Measurements from ENCODE around the gene TRIM72. TPM values are rescaled to one million over a fixed set of nuclear protein-coding genes. Genes with fewer than 3 reads are reported as not detected.

Gene TRIM72
- total and polyA plus RNA-seq, 9 of the 15 experiments (the other 6 are each of a cell fraction or from before 2014, with no cell fraction given) = under 0.01 TPM; not detected in 8

DNA sequence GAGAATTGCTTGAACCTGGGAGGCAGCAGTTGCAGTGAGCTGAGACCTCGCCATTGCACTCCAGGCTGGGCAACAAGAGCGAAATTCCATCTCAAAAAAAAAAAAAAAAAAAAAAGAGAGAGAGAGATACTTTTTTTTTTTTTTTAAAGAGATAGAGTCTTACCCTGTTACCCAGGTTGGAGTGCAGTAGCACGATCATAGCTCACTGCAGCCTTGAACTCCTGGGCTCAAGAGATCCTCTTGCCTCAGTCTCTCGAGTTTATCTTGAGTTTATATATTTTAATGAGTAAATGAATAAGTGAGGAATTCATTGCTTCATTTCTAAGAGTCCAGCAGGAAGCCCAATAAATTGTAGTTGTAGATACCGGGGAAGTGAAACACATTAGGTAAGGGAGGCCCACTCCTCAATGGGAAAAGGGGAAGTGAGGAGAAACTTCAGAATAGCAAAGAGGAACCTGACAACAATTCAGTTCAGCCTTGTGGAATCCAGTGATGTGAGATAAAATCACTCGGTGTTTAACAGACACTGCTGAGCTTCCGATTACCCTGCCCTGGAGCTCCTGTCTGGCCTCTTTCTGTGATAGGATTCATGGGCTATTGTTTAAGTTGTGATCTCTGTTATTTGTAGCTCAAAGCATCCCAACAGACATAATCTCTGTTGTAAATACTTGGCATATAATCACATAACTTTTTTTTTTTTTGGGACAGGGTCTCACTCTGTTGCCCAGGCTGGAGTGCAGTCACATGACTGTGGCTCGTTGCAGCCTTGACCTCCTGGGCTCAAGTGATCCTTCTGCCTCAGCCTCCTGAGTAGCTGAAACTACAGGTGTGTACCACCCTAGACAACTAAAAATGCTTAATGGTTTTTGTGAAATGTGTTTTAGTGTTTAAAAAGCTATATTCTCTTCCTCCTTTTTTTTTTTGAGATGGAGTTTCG lies 30.1 kb downstream of the TRIM72 start (continued):
- TF ChIP-seq, protein P1, sequence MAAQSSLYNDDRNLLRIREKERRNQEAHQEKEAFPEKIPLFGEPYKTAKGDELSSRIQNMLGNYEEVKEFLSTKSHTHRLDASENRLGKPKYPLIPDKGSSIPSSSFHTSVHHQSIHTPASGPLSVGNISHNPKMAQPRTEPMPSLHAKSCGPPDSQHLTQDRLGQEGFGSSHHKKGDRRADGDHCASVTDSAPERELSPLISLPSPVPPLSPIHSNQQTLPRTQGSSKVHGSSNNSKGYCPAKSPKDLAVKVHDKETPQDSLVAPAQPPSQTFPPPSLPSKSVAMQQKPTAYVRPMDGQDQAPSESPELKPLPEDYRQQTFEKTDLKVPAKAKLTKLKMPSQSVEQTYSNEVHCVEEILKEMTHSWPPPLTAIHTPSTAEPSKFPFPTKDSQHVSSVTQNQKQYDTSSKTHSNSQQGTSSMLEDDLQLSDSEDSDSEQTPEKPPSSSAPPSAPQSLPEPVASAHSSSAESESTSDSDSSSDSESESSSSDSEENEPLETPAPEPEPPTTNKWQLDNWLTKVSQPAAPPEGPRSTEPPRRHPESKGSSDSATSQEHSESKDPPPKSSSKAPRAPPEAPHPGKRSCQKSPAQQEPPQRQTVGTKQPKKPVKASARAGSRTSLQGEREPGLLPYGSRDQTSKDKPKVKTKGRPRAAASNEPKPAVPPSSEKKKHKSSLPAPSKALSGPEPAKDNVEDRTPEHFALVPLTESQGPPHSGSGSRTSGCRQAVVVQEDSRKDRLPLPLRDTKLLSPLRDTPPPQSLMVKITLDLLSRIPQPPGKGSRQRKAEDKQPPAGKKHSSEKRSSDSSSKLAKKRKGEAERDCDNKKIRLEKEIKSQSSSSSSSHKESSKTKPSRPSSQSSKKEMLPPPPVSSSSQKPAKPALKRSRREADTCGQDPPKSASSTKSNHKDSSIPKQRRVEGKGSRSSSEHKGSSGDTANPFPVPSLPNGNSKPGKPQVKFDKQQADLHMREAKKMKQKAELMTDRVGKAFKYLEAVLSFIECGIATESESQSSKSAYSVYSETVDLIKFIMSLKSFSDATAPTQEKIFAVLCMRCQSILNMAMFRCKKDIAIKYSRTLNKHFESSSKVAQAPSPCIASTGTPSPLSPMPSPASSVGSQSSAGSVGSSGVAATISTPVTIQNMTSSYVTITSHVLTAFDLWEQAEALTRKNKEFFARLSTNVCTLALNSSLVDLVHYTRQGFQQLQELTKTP (IDR thresholded peaks at IDR 0.05; ENCODE audit: low read depth in 1 of 2, partially characterized antibody in 2 of 2) = no peak
- no peak for TF ChIP-seq PHB (CRISPR knock-in tag; IDR thresholded peaks at IDR 0.05)
- TF ChIP-seq, protein P2, sequence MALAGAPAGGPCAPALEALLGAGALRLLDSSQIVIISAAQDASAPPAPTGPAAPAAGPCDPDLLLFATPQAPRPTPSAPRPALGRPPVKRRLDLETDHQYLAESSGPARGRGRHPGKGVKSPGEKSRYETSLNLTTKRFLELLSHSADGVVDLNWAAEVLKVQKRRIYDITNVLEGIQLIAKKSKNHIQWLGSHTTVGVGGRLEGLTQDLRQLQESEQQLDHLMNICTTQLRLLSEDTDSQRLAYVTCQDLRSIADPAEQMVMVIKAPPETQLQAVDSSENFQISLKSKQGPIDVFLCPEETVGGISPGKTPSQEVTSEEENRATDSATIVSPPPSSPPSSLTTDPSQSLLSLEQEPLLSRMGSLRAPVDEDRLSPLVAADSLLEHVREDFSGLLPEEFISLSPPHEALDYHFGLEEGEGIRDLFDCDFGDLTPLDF (CRISPR knock-in tag; IDR thresholded peaks at IDR 0.05) = no peak
- TF ChIP-seq, protein P3, sequence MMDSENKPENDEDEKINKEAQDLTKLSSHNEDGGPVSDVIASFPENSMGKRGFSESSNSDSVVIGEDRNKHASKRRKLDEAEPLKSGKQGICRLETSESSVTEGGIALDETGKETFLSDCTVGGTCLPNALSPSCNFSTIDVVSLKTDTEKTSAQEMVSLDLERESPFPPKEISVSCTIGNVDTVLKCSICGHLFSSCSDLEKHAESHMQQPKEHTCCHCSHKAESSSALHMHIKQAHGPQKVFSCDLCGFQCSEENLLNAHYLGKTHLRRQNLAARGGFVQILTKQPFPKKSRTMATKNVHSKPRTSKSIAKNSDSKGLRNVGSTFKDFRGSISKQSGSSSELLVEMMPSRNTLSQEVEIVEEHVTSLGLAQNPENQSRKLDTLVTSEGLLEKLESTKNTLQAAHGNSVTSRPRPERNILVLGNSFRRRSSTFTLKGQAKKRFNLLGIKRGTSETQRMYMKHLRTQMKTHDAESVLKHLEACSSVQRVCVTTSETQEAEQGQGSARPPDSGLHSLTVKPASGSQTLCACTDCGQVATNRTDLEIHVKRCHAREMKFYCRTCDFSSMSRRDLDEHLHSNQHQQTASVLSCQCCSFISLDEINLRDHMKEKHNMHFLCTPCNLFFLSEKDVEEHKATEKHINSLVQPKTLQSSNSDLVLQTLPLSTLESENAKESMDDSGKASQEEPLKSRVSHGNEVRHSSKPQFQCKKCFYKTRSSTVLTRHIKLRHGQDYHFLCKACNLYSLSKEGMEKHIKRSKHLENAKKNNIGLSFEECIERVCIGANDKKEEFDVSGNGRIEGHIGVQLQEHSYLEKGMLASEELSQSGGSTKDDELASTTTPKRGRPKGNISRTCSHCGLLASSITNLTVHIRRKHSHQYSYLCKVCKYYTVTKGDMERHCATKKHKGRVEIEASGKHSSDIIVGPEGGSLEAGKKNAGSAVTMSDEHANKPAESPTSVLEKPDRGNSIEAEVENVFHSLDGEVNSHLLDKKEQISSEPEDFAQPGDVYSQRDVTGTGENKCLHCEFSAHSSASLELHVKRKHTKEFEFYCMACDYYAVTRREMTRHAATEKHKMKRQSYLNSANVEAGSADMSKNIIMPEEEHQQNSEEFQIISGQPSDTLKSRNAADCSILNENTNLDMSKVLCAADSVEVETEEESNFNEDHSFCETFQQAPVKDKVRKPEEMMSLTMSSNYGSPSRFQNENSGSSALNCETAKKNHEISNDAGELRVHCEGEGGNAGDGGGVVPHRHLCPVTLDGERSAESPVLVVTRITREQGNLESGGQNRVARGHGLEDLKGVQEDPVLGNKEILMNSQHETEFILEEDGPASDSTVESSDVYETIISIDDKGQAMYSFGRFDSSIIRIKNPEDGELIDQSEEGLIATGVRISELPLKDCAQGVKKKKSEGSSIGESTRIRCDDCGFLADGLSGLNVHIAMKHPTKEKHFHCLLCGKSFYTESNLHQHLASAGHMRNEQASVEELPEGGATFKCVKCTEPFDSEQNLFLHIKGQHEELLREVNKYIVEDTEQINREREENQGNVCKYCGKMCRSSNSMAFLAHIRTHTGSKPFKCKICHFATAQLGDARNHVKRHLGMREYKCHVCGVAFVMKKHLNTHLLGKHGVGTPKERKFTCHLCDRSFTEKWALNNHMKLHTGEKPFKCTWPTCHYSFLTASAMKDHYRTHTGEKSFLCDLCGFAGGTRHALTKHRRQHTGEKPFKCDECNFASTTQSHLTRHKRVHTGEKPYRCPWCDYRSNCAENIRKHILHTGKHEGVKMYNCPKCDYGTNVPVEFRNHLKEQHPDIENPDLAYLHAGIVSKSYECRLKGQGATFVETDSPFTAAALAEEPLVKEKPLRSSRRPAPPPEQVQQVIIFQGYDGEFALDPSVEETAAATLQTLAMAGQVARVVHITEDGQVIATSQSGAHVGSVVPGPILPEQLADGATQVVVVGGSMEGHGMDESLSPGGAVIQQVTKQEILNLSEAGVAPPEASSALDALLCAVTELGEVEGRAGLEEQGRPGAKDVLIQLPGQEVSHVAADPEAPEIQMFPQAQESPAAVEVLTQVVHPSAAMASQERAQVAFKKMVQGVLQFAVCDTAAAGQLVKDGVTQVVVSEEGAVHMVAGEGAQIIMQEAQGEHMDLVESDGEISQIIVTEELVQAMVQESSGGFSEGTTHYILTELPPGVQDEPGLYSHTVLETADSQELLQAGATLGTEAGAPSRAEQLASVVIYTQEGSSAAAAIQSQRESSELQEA (IDR thresholded peaks at IDR 0.05; ENCODE audit: low read depth) = no peak
- no peak for TF ChIP-seq PRMT5 (CRISPR knock-in tag; IDR thresholded peaks at IDR 0.05)
- TF ChIP-seq NR2F6 (CRISPR knock-in tag; IDR thresholded peaks at IDR 0.05) = no peak
- TF ChIP-seq NFE2 (IDR thresholded peaks at IDR 0.05; ENCODE audit: low read depth) = no peak
- no peak for TF ChIP-seq ZNF184 (CRISPR knock-in tag; IDR thresholded peaks at IDR 0.05)
- TF ChIP-seq NRF1 (conservative IDR thresholded peaks at IDR 0.05 in 1 of 2, IDR thresholded peaks at IDR 0.05 in 1 of 2) = 0 out of 4 replicates have a peak, but pooled peaks of 1 of the 2 experiments have one; percentile 14
- no peak for TF ChIP-seq KLF6 (CRISPR knock-in tag; IDR thresholded peaks at IDR 0.05; ENCODE audit: borderline replicate concordance)

Measured in K562 (cell line).